Measurements from ENCODE around the gene PLPP1. TPM values are rescaled to one million over a fixed set of nuclear protein-coding genes. Genes with fewer than 3 reads are reported as not detected.

PLPP1 gene
- total and polyA plus RNA-seq, 2 of the 8 experiments (the other 6 are each of a cell fraction or from before 2014, with no cell fraction given): 43.7 to 91.3 TPM

- TF ChIP-seq CHD7 (IDR thresholded peaks at IDR 0.05; ENCODE audit: insufficient replicate concordance, low read length) (no peak), TBP (IDR thresholded peaks at IDR 0.05; ENCODE audit: low read depth, low read length) (no peak), CREB1 (IDR thresholded peaks at IDR 0.05) (no peak), KDM1A (IDR thresholded peaks at IDR 0.05; ENCODE audit: borderline replicate concordance, low read length) (no peak), CBX8 (IDR thresholded peaks at IDR 0.05; ENCODE audit: borderline replicate concordance, low read depth, low read length) (no peak), KDM4A (IDR thresholded peaks at IDR 0.05; ENCODE audit: low read depth, low read length, severe bottlenecking) (no peak), SIX5 (IDR thresholded peaks at IDR 0.05; ENCODE audit: low read depth, low read length) (no peak), SIRT6 (IDR thresholded peaks at IDR 0.05; ENCODE audit: low read length) (no peak)
These were observed 125.0 kb downstream of the PLPP1 start (continued) for GRCh38 chr5:55409775-55410174.

All from H1 (cell line).